Testis (tissue), 3 donors: ENCODE data around the gene WIPF2. TPM values are rescaled to one million over a fixed set of nuclear protein-coding genes. Genes with fewer than 3 reads are reported as not detected.

Experiments
- DNase-seq: peaks from one replicate; pipeline ENCODE4 v3.0.0-alpha.2; 2019
- H3K27ac ChIP-seq, 2 donors: fragments of 200-600 bp; sonication (generic); one replicate each; pipeline ENCODE4 v1.5.1; 2019
- H3K27me3 ChIP-seq: fragments of 200-600 bp; sonication (generic); one replicate; pipeline ENCODE4 v1.5.1; 2019
- H3K36me3 ChIP-seq: fragments of 200-600 bp; sonication (generic); one replicate; pipeline ENCODE4 v1.5.1; 2017; ENCODE audit warnings: low read depth; ENCODE audit errors: missing control alignments
- H3K4me1 ChIP-seq: fragments of 200-600 bp; sonication (generic); one replicate; pipeline ENCODE4 v1.5.1; 2019
- H3K4me3 ChIP-seq, 2 donors: fragments of 200-600 bp; sonication (generic); one replicate each; pipeline ENCODE4 v1.5.1; 2017 to 2019
- H3K9me3 ChIP-seq: fragments of 200-600 bp; sonication (generic); one replicate; pipeline ENCODE4 v1.5.1; 2017
- POLR2A ChIP-seq: fragments of 450-650 bp; IDR thresholded peaks from one replicate; pipeline ENCODE4 v1.6.1; 2017; ENCODE audit warnings: antibody characterized with exemption, mild to moderate bottlenecking, moderate library complexity
- WGBS, 2 donors: methylation state at CpG; one replicate each; pipeline ENCODE4 v1.1.5; 2018; 5-methylcytosine and 5-hydroxymethylcytosine counted together
- intact Hi-C: fragments of 100-400 bp; cut with DNase I; formaldehyde crosslinking; loops from one replicate; pipeline ENCODE4 v1.15.1; 2023; ENCODE audit warnings: low total_unique reads
- polyA plus RNA-seq: library from polyadenylated mRNA; stranded (reverse); fragments of 350-450 nt; fragmentation: Illumina TruSeq; extraction: RNeasy Lipid Tissue Mini Kit (QIAGEN cat#74804); gene quantifications from one replicate; pipeline ENCODE4 v1.2.3, GENCODE V29; 2014; ENCODE audit warnings: low read depth, low replicate concordance; ENCODE audit not compliant: insufficient read depth
- total RNA-seq, 2 donors: library from RNA; depleted of rRNA; stranded (reverse); fragments of >200 nt; gene quantifications; one replicate each; pipeline ENCODE4 v1.2.3, GENCODE V29; 2016
- TF ChIP-seq, protein P1 (sequence below), 3 experiments: fragments of 450-650 bp in 2 of 3; fragments of 200-600 bp in 1 of 3; sonication (generic) in 1 of 3; IDR thresholded peaks; one replicate each; pipeline ENCODE4 v1.5.1; 2016 to 2019; ENCODE audit warnings: antibody characterized with exemption in 3 of 3, mild to moderate bottlenecking in 2 of 3, moderate library complexity in 1 of 3

The WIPF2 gene
- total and polyA plus RNA-seq, 3 donors from 2014 or later = 16.4 to 21.1 (median 20.1) TPM

DNA sequence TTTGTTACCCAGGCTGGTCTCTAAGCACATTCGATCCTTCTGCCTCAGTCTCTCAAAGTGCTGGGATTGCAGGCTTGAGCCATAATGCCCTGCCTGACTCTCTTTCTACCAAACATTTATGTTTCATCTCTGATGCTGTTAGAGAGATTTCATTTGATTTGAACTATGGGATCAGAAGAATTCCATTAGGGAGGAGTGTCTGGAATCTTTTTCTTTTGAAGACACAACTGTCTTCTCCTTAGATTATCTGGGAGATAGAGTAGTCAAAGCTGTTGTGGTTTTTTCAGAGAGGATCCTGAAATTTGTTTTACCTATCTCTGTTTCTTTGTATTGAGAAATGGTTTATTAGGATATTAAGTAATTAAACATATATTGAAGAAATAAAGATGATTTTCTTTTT, 29.4 kb downstream of the WIPF2 start:
- no peaks in the 10 kb centered on the region for H3K36me3 ChIP-seq
- no peak overlapping the region for H3K27ac ChIP-seq
- no peak for DNase-seq
- H3K9me3 ChIP-seq = no peaks in the 10 kb centered on the region
- peaks cover 4% of the 10 kb centered on the region for H3K4me1 ChIP-seq
- intact Hi-C loops = no loop called here
- 91 to 97% methylated on average over 1 of the region's 1 CpG for WGBS, 2 donors
- no peaks in the 10 kb centered on the region for H3K27me3 ChIP-seq
- H3K4me3 ChIP-seq = no peak overlapping the region
- TF ChIP-seq, protein P1, sequence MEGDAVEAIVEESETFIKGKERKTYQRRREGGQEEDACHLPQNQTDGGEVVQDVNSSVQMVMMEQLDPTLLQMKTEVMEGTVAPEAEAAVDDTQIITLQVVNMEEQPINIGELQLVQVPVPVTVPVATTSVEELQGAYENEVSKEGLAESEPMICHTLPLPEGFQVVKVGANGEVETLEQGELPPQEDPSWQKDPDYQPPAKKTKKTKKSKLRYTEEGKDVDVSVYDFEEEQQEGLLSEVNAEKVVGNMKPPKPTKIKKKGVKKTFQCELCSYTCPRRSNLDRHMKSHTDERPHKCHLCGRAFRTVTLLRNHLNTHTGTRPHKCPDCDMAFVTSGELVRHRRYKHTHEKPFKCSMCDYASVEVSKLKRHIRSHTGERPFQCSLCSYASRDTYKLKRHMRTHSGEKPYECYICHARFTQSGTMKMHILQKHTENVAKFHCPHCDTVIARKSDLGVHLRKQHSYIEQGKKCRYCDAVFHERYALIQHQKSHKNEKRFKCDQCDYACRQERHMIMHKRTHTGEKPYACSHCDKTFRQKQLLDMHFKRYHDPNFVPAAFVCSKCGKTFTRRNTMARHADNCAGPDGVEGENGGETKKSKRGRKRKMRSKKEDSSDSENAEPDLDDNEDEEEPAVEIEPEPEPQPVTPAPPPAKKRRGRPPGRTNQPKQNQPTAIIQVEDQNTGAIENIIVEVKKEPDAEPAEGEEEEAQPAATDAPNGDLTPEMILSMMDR (IDR thresholded peaks at IDR 0.05) = no peak
- TF ChIP-seq POLR2A = no peak

DNA sequence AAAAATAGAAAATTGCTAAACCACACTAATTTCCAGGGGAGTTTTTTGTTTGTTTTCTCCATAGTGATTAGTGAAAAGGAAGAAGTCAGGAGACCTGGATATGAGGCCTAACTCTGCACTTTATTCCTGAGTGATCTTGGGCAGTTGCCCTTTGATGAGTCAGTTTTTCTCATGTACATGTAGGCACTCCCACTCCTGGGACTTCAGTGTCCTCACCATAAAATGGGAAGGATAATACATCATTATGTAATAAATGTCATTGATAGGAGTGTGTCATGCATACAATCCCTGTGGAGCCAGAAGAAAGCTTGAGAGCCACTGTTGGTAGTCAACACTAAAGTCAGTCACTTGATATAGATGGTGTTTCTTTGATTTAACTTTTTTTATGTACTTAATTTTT, 32.5 kb downstream of the WIPF2 start:
- peaks cover 4% of the 10 kb centered on the region for H3K4me1 ChIP-seq
- intact Hi-C loops = no loop called here
- no peak overlapping the region for H3K4me3 ChIP-seq
- no peaks in the 10 kb centered on the region for H3K27me3 ChIP-seq
- H3K9me3 ChIP-seq = no peaks in the 10 kb centered on the region
- no peak for DNase-seq
- no peak overlapping the region for H3K27ac ChIP-seq
- no peak for TF ChIP-seq POLR2A
- TF ChIP-seq, protein P1 (IDR thresholded peaks at IDR 0.05) = no peak
- no peaks in the 10 kb centered on the region for H3K36me3 ChIP-seq

DNA sequence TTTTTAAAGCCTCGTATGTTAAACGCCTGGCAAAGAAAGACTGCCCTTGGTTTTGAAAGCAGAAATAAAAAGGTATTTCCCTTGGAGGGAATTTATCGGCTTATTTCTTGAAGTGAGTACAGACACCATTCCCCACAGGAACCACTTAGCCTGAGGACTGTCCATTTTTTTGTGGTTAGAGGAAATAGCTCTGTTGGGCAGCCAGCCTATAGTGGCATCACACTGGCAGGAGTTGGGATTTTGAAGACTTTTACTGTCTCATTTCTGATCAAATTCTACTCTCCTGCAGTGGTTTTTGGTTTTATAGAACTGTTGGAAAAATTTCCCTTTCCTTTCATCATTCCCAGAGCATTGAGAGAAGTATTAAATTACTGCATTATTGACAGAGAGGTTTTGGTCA, 34.5 kb downstream of the WIPF2 start:
- H3K27me3 ChIP-seq = no peaks in the 10 kb centered on the region
- 88 to 94% methylated on average over 3 of the region's 3 CpGs for WGBS, 2 donors

DNA sequence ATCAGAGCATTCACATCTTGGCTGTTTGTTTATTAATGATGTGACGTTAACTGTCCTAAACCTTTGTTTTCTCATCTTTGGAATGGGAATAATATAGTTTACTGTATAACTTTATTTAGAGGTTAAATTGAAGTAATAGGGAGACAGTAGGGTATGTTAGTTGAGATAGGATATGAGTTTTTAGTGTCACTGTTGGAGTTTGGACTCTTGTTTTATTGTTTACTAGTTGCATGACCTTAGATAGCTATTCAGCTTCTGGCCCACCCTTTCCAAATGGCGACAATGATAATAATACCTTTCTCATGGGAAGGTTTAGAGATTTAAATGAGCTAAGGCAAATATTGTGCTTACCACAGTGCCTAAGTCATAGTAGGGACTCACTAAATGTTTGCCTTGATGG, 40.4 kb downstream of the WIPF2 start:
- H3K4me1 ChIP-seq = no peaks in the 10 kb centered on the region
- DNase-seq = no peak
- intact Hi-C loops = no loop called here
- 86 to 94% methylated on average over 2 of the region's 2 CpGs for WGBS, 2 donors
- H3K4me3 ChIP-seq = no peak overlapping the region
- no peaks in the 10 kb centered on the region for H3K36me3 ChIP-seq
- no peak overlapping the region for H3K27ac ChIP-seq
- H3K27me3 ChIP-seq = no peaks in the 10 kb centered on the region
- TF ChIP-seq, protein P1 (IDR thresholded peaks at IDR 0.05) = no peak
- TF ChIP-seq POLR2A = no peak
- no peaks in the 10 kb centered on the region for H3K9me3 ChIP-seq

More for the DNA sequence above, 34.5 kb downstream of the WIPF2 start:
- TF ChIP-seq, protein P1 (IDR thresholded peaks at IDR 0.05) = no peak
- TF ChIP-seq POLR2A = no peak
- no peak for DNase-seq
- intact Hi-C loops = no loop called here
- no peaks in the 10 kb centered on the region for H3K9me3 ChIP-seq
- peaks cover 4% of the 10 kb centered on the region for H3K4me1 ChIP-seq
- no peak overlapping the region for H3K27ac ChIP-seq
- H3K4me3 ChIP-seq = no peak overlapping the region
- no peaks in the 10 kb centered on the region for H3K36me3 ChIP-seq

DNA sequence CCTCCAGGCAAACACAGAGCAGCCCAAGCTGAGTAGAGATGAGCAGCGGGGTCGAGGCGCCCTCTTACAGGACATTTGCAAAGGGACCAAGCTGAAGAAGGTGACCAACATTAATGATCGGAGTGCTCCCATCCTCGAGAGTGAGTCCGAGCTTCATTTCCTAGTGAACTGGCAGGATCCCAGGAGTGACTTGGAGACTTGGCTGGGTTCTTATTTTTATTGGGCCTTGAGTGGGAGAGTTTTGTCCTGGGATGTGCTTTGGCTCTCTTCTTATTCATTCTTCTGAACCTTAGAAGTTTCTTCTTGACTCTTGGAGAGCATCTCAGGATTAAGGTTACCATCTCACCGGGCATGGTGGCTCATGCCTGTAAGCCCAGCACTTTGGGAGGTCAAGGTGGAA, 41.4 kb downstream of the WIPF2 start:
- Histone ChIP-seq H3K27me3 (no peaks in the 10 kb centered on the region), H3K36me3 (no peaks in the 10 kb centered on the region), H3K27ac (no peak overlapping the region), H3K4me1 (no peaks in the 10 kb centered on the region), H3K9me3 (no peaks in the 10 kb centered on the region), H3K4me3 (no peak overlapping the region)
- WGBS, 2 donors = 74 to 81% methylated on average over 7 of the region's 7 CpGs
- no peak for TF ChIP-seq POLR2A
- TF ChIP-seq, protein P1 (IDR thresholded peaks at IDR 0.05) = no peak
- intact Hi-C loops = no loop called here
- DNase-seq = peak; percentile 29
